HG03060 (cell line): ENCODE data around the gene ADORA1.

ENCODE experiments used
- ATAC-seq: cut with Tn5 transposase; IDR thresholded peaks from one replicate; pipeline ENCODE4 v1.9.1; 2021; ENCODE audit warnings: low read depth, moderate number of reproducible peaks; ENCODE audit not compliant: unreplicated experiment

Gene ADORA1

GRCh38 chr1:203120325-203121153 lies 7.0 kb upstream of the ADORA1 start:
- ATAC-seq = no peak

GRCh38 chr1:203121186-203122015 lies 6.1 kb upstream of the ADORA1 start:
- ATAC-seq = no peak

- no peak for ATAC-seq
These were observed 5.4 kb upstream of the ADORA1 start for GRCh38 chr1:203122159-203122558.

- ATAC-seq = no peak
These were observed 3.5 kb upstream of the ADORA1 start for GRCh38 chr1:203124011-203124410.

- ATAC-seq = no peak
These were observed 2.8 kb upstream of the ADORA1 start for GRCh38 chr1:203124546-203125317.

GRCh38 chr1:203126151-203126865 lies 1.2 kb upstream of the ADORA1 start:
- ATAC-seq = no peak

- no peak for ATAC-seq
These were observed 460 bp upstream of the ADORA1 start for GRCh38 chr1:203126866-203127665.

GRCh38 chr1:203128431-203128715 lies 847 bp downstream of the ADORA1 start:
- ATAC-seq = no peak

- no peak for ATAC-seq
These were observed 1.4 kb downstream of the ADORA1 start for GRCh38 chr1:203128716-203129500.

GRCh38 chr1:203129501-203130231 lies 2.1 kb downstream of the ADORA1 start:
- ATAC-seq = no peak

GRCh38 chr1:203130358-203130985 lies 2.9 kb downstream of the ADORA1 start:
- no peak for ATAC-seq

- ATAC-seq = no peak
These were observed 4.1 kb downstream of the ADORA1 start for GRCh38 chr1:203131548-203132200.

- no peak for ATAC-seq
These were observed 6.6 kb downstream of the ADORA1 start for GRCh38 chr1:203133970-203134725.

- ATAC-seq = no peak
These were observed 8.2 kb downstream of the ADORA1 start for GRCh38 chr1:203135636-203136305.

- ATAC-seq = no peak
These were observed 9.0 kb downstream of the ADORA1 start for GRCh38 chr1:203136409-203137042.

- ATAC-seq = no peak
These were observed 9.8 kb downstream of the ADORA1 start for GRCh38 chr1:203137324-203137723.
